Heart right ventricle (tissue), 16 donors: ENCODE data around the gene C12orf56. TPM values are rescaled to one million over a fixed set of nuclear protein-coding genes. Genes with fewer than 3 reads are reported as not detected.

Source experiments
- ATAC-seq, 8 donors: fragments of 200-7000 bp; cut with Tn5 transposase; one replicate each; pipeline ENCODE4 v1.9.1; 2020; ENCODE audit warnings: mild to moderate bottlenecking in 8 of 8, moderate library complexity in 8 of 8, moderate number of reproducible peaks in 1 of 8
- DNase-seq, 2 donors: peaks; one replicate each; pipeline ENCODE4 v3.0.0-alpha.2; 2020
- H3K27ac ChIP-seq, 10 donors: fragments of 200-600 bp; sonication (generic) in 2 of 10; one replicate each; pipeline versions ENCODE4 v1.5.0 to v1.8.0; 2020 to 2022; ENCODE audit warnings: mild to moderate bottlenecking in 3 of 10
- H3K27me3 ChIP-seq, 7 donors: fragments of 200-600 bp; one replicate each; pipeline ENCODE4 v1.8.0; 2021 to 2022; ENCODE audit warnings: mild to moderate bottlenecking in 2 of 7
- H3K36me3 ChIP-seq, 9 donors: fragments of 200-600 bp; sonication (generic) in 1 of 9; one replicate each; pipeline versions ENCODE4 v1.5.0 to v1.8.0; 2020 to 2022; ENCODE audit warnings: mild to moderate bottlenecking in 2 of 9
- H3K4me1 ChIP-seq, 9 donors: fragments of 200-600 bp; sonication (generic) in 1 of 9; one replicate each; pipeline versions ENCODE4 v1.5.0 to v1.8.0; 2020 to 2022; ENCODE audit warnings: mild to moderate bottlenecking in 4 of 9
- H3K4me3 ChIP-seq, 10 donors: fragments of 200-600 bp; sonication (generic) in 2 of 10; one replicate each; pipeline versions ENCODE4 v1.5.0 to v1.8.0; 2020 to 2022; ENCODE audit warnings: mild to moderate bottlenecking in 7 of 10, moderate library complexity in 2 of 10
- H3K9me3 ChIP-seq, 11 donors: fragments of 200-600 bp in 10 of 11; sonication (generic) in 2 of 11; one replicate each; pipeline versions ENCODE4 v1.5.0 to v1.8.0; 2013 to 2022; ENCODE audit warnings: mild to moderate bottlenecking in 2 of 11, control low read depth in 1 of 11, moderate library complexity in 1 of 11
- WGBS, 2 donors: extraction: QIAGEN DNeasy Blood & Tissue Kit; methylation state at CpG; one replicate each; pipeline ENCODE4 v1.1.7; 2013; ENCODE audit warnings: inconsistent platforms in 1 of 2; 5-methylcytosine and 5-hydroxymethylcytosine counted together
- intact Hi-C, 10 donors: fragments of 100-400 bp; cut with DNase I; formaldehyde crosslinking; loops; one replicate each; pipeline versions ENCODE4 v1.11.1 to v1.14.2; 2022
- polyA plus RNA-seq, 2 donors: library from polyadenylated mRNA; stranded (reverse); fragments of 200-250 nt; gene quantifications; one replicate each; pipeline ENCODE4 v1.2.3, GENCODE V29; 2013
- total RNA-seq, 10 donors: library from RNA; stranded (reverse); fragmentation: NEBNext Ultra II Directional in 3 of 10; extraction: Animal tissue kit (Norgen Biotek cat#: 25700) in 3 of 10; gene quantifications; one replicate each; pipeline versions ENCODE4 v1.2.1 to v1.2.4, GENCODE V29; 2021 to 2023
- TF ChIP-seq, protein P1 (sequence below), 9 donors: fragments of 200-600 bp; sonication (generic) in 2 of 9; IDR thresholded peaks; one replicate each; pipeline versions ENCODE4 v1.5.0 to v1.8.0; 2021 to 2022; ENCODE audit warnings: antibody characterized with exemption in 9 of 9, mild to moderate bottlenecking in 5 of 9, moderate library complexity in 1 of 9
- donor health status: Arrhythmogenic right ventricular cardiomyopathy.
- donor health status: ischemic (EF 13 %, LVEDD 7.1; RV severe dilation, severe dysfunction).
- donor health status: healthy with polysubstance abuse.
- donor health status: DM: no; HTN: yes; CAD: no.
- donor health status: DM: no; HTN: no; CAD: no.
- donor health status: ischemic (EF 25% LVEDD 6.9; RV normal size, moderate dysfunction).
- donor health status: ischemic (EF 25% LVEDD 5.7; RV mildly dilated, moderate dysfunction).
- donor health status: healthy.
- donor health status: DM: yes; HTN: yes; CAD: no.
- donor health status: Ischemic cardiomyopathy.
- donor health status: ischemic (EF 35%, LVEDD 5.7; RV mildly dilated, moderate dysfunction).
- donor health status: nonischemic (EF 11% LVEDD 7.7; RV severe dilation, severe dysfunction).
- donor health status: DM: yes; HTN: yes; CAD: no.
- donor health status: PGD.
- donor health status: ischemic (EF 29% LVEDD 5.4; RV normal size, mild dysfunction).
- donor health status: nonischemic (EF 23%, LVEDD 6.1; RV moderate dilation, normal function).

The C12orf56 gene
- total and polyA plus RNA-seq, 12 donors: not detected

DNA sequence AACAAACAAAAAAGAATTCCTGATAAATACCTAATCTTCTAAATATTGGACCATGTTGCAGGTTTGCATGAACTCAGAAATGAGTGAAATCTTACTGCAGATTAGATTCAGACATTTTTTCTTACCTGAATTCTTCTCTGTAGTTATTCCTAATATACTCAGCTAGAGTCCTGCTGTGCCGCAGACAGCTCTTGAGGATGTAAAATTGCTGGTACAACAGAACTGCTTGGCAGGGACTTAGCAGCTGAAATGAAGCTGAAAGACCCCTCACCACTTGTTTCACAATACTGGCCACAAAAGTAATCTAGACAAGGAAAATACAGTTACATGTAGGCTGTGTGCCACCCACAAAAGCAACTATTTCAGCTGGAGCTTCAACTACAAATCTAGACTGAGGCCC, 120.1 kb downstream of the C12orf56 start:
- Histone ChIP-seq H3K27ac (no peak overlapping the region), H3K36me3 (no peaks in the 10 kb centered on the region), H3K4me3 (no peak overlapping the region), H3K4me1 (no peaks in the 10 kb centered on the region), H3K27me3 (no peaks in the 10 kb centered on the region), H3K9me3 (no peaks in the 10 kb centered on the region)
- DNase-seq (no peak), ATAC-seq (no peak)
- 95 to 98% methylated on average over 1 of the region's 1 CpG for WGBS, 2 donors
- TF ChIP-seq, protein P1, sequence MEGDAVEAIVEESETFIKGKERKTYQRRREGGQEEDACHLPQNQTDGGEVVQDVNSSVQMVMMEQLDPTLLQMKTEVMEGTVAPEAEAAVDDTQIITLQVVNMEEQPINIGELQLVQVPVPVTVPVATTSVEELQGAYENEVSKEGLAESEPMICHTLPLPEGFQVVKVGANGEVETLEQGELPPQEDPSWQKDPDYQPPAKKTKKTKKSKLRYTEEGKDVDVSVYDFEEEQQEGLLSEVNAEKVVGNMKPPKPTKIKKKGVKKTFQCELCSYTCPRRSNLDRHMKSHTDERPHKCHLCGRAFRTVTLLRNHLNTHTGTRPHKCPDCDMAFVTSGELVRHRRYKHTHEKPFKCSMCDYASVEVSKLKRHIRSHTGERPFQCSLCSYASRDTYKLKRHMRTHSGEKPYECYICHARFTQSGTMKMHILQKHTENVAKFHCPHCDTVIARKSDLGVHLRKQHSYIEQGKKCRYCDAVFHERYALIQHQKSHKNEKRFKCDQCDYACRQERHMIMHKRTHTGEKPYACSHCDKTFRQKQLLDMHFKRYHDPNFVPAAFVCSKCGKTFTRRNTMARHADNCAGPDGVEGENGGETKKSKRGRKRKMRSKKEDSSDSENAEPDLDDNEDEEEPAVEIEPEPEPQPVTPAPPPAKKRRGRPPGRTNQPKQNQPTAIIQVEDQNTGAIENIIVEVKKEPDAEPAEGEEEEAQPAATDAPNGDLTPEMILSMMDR (IDR thresholded peaks at IDR 0.05): no peak
- intact Hi-C loops: no loop called here

DNA sequence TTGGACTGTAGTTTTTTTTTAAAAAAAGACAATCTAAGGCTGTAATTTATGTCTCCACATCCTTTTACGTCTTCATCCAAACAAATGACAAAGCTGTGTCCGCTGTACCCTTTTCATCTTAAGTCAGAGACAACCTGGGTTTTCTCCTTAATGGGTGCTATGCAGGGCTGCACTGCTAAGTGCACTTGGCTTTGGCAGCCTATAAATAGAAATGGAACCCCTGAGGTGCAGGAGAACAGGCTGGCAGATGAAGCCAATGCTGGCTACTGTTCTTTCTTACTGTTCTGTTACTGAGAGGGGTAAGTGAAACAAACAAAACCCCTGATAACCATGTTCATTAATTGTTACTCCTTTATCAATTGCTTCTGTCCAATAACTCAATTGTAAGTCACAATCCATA, 121.4 kb downstream of the C12orf56 start:
- no peaks in the 10 kb centered on the region for H3K27me3 ChIP-seq
- no peaks in the 10 kb centered on the region for H3K36me3 ChIP-seq
- no peak overlapping the region for H3K4me3 ChIP-seq
- intact Hi-C loops: loop anchor here in 2 of 10 donors (10.0 kb wide), 2 partner anchors 126 to 1164 kb away; partner anchors contain the start of gene C12orf56 (in 1 of the 2)
- WGBS, 2 donors: 81 to 85% methylated on average over 2 of the region's 2 CpGs
- H3K4me1 ChIP-seq: no peaks in the 10 kb centered on the region
- H3K27ac ChIP-seq: no peak overlapping the region
- TF ChIP-seq, protein P1 (IDR thresholded peaks at IDR 0.05): no peak
- ATAC-seq (no peak), DNase-seq (no peak)
- no peaks in the 10 kb centered on the region for H3K9me3 ChIP-seq

DNA sequence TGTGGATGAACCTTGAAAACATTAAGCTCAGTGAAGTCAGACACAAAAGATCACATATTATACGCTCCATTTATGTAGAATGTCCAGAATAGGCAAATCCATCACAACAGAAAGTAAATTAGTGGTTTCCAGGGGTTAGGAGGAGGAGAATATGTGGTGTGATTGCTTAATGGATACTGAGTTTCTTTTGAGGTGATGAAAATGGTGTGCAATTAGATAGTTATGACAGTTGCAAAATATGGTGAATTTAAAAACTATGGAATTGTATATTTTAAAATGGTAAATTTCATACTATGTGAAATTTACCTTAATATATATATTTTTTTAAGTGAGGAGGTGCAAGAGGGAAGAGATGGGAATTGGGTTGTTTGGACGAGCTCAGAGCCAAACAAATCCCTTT, 122.1 kb downstream of the C12orf56 start:
- intact Hi-C loops: loop anchor here in 2 of 10 donors (10.0 kb wide), 2 partner anchors 126 to 1164 kb away; partner anchors contain the start of gene C12orf56 (in 1 of the 2)
- no peaks in the 10 kb centered on the region for H3K4me1 ChIP-seq
- H3K36me3 ChIP-seq: no peaks in the 10 kb centered on the region
- no peaks in the 10 kb centered on the region for H3K9me3 ChIP-seq
- TF ChIP-seq, protein P1 (IDR thresholded peaks at IDR 0.05): no peak
- no peaks in the 10 kb centered on the region for H3K27me3 ChIP-seq
- no peak overlapping the region for H3K27ac ChIP-seq
- 0% methylated on average over 2 of the region's 2 CpGs for whole genome bisulfite sequencing, 2 donors
- H3K4me3 ChIP-seq: no peak overlapping the region
- no peak for DNase-seq
- no peak for ATAC-seq

DNA sequence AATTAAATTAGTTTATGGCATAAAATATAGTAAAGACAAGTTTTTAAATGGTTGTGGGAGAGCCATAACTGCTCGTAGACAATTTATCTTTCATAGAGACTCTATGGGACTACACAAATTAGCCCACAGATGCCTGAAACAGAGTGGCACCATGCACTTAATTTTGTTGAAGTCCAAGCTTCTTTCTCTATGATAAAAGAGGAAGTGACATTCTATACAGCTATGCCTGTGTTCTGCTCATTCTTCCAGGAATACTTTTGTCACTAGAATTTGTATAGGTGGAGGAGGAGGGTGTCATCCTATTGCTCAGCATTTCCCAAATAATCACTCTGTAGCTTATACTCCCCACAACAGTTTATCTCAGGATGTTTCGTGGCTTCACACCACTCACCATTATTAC, 124.7 kb downstream of the C12orf56 start:
- H3K4me1 ChIP-seq: no peaks in the 10 kb centered on the region
- no peak overlapping the region for H3K27ac ChIP-seq
- DNase-seq (no peak), ATAC-seq (no peak)
- intact Hi-C loops: loop anchor here in 2 of 10 donors (10.0 kb wide), 2 partner anchors 129 to 1161 kb away; partner anchors contain the start of gene C12orf56 (in 1 of the 2)
- TF ChIP-seq, protein P1 (IDR thresholded peaks at IDR 0.05): no peak
- 79 to 85% methylated on average over 2 of the region's 2 CpGs for WGBS, 2 donors
- no peaks in the 10 kb centered on the region for H3K9me3 ChIP-seq
- H3K4me3 ChIP-seq: no peak overlapping the region
- no peaks in the 10 kb centered on the region for H3K27me3 ChIP-seq
- H3K36me3 ChIP-seq: no peaks in the 10 kb centered on the region
